Activated CD4-positive, alpha-beta T cell treated with anti-CD3 and anti-CD28 coated beads, Interleukin-2, amount 50 U/mL, for 16 hours (primary cell): ENCODE measurements around the gene EFCAB9.

Experiments
- DNase-seq: peaks from one replicate; pipeline ENCODE4 v3.0.0-alpha.2; 2020

The EFCAB9 gene

GRCh38 chr5:172166030-172166826 lies 27.7 kb upstream of the EFCAB9 start:
- no peak for DNase-seq

DNA sequence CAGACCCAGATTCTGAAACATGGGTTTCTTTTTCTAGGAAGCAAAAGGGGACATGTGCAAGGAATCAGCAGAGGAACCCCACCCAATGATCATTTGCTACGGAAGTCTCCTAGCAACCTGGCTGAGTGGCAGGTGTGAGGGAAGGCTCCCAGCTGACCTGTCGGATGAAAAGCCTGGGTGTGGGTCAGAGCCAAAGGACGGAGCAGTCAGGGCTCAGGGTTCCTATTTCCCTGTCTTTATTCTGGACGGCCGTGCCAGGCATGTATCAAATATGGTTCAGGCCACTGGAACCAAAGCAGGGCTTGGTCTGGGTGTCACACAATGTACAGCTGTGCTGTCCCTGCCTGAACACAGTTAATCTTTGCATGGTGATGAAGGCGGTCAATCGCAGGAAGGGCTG lies 26.1 kb upstream of the EFCAB9 start:
- DNase-seq = no peak

DNA sequence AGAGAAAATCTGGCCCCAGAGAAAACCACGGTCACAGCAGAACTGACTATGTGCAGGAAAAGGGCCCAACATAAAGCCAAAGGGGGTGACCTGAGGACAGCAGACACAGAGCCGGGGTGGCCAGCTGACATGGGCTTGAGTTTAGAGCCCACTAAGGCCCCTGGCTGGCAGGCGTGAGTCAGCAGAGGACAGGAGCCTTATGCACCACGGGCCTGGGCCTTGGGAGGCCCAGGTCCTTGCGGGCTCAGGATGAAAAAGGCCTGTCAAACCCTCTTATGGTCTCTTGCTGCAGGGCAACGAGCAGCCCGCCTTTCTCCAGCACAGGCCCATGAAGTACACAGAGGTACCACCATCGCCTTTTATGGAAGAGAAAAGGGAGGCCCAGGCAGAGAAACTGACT lies 25.7 kb upstream of the EFCAB9 start:
- DNase-seq = no peak

GRCh38 chr5:172169216-172169615 lies 24.8 kb upstream of the EFCAB9 start:
- DNase-seq = no peak

GRCh38 chr5:172170251-172170701 lies 23.7 kb upstream of the EFCAB9 start:
- DNase-seq = peak; percentile 54

GRCh38 chr5:172171118-172171517 lies 22.9 kb upstream of the EFCAB9 start:
- no peak for DNase-seq

DNA sequence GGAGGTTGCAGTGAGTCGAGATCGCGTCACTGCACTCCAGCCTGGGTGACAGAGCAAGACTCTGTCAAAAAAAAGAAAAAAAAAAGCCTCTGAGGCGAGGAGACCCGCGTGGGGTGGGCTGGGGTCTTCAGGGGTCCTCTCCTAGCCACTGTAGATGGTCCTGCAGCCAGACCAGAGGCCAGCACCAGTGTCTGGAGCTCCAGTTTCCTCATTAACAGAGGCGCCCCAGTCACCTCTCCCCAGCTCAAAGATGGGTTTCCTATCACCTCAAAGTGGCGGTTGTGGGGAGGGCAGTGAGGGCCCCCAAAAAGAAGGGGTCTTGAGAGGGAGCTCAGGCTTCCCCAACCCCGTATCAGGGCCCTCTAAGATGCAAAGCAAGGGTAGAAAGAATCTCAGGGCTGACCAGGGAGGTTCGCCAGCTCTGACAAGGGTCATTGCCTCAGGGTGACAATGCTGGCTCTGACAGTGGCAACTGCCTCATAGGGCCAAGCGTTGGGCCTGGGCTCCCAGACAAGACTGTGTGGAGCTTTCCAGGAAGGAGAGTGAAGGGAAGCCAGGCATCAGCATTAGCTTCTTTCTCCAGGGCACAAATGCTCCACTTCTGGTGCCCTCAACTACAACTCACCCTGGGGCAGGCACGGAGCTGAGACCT lies 20.9 kb upstream of the EFCAB9 start:
- no peak for DNase-seq

- peak; percentile 92 for DNase-seq
Measured at GRCh38 chr5:172173564-172174153, 20.3 kb upstream of the EFCAB9 start.

DNA sequence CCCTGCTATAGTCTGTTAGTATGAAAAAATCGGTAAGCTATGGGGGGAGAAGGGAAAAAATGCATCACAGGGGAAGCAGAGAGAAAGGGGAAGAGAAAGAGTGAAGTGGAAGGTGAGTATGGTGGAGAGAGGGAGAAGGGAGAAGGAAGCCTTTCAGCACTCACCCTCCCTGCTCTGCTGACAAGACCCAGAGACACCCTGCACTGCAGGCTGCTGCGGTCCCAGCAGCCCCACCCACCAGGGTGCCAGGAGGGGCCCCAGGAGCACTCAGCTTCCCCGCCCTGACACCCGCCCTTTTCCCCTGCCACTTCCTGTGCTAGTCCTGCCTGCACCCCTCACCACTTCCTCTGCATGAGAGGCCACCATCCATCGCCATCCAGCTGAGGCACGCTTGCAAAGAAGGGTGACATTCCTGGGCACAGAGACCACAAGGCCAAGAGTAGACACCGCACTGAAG lies 18.7 kb upstream of the EFCAB9 start:
- peak; percentile 97 for DNase-seq

DNA sequence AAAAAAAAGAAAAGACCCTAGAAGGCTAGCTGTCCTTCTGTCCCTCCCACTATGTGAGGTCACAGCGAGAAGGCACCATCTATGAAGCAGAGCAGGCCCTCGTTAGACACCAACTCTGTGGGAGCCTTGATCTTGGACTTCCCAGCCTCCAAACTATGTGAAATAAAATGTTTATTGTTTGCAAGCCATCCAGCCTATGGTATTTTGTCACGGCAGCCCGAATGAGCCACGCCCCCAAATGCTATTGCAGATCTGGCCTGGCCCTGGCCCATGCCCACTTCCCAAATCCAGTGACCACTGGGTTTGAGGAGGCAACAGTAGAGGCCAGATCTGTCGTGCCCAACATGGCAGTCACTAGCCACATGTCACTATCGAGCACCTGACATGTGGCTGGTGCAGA lies 16.8 kb upstream of the EFCAB9 start:
- DNase-seq = no peak

DNA sequence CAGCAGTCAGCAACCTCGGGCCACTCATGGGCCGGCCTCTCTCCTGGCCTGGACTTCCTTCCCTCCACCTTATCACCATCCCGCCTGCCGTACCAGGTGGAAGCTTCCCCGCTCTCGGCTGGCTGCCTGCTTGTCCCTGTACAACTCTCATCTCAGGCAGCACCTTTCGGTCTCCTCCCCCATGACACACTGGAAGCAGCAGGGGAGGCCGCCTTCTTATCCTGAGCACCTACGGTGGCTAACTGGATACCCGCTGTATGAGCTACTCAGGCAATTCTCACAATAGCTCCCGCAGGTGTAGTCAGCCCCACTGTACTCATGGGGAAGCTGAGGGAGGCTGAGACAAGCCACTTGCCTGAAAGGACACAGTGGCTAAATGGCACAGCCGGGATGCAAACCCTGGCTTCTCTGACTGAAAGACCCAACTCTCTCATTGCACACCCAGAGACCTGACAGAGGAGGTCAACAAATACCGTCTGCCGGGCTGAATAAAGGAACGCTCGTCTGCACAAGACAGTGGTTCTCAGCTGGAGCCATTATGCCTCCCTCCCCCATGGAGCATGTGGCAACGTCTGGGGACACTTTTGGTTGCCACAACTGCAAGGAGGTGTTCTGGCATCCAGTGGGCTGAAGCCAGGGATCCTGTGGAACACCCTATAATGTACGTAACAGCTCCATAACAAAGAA lies 15.5 kb upstream of the EFCAB9 start:
- peak; percentile 65 for DNase-seq

- DNase-seq = peak; percentile 80
Measured at GRCh38 chr5:172178991-172179989, 14.7 kb upstream of the EFCAB9 start.

- DNase-seq = no peak
Measured at GRCh38 chr5:172180936-172181335, 13.0 kb upstream of the EFCAB9 start.

DNA sequence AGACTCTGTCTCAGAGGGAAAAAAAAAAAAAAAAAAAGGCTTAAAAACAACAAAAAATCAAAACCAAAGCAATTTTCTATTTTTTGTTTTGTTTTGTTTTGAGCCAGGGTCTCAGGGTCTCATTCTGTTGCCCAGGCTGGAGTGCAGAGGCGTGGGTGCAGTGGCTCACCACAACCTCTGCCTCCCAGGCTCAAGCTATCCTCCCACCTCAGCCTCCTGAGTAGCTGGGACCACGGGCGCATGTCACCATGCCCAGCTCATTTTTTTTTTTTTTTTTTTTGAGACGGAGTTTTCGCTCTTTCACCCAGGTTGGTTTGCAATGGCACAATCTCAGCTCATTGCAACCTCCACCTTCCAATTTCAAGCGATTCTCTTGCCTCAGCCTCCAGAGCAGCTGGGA lies 11.7 kb upstream of the EFCAB9 start:
- DNase-seq = no peak

DNA sequence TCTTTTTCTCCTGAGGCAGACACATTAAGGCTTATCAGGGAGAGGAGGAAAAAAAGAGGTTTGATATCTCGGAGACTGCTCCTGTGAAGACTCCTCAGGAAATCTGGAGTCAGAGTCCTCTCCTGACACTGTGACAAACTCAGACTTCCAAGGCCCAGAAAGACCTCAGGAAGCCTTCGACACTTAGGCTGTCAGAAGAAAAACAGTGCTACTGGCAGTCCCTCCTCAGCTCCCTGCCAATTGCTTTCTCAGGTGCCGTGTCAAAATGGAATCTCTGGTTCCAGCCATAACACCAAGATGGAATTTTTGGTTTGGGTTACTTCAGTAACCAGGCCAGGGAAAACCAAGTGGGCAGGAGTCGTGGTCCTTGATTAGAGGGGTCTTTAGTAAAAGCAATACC lies 10.1 kb upstream of the EFCAB9 start:
- DNase-seq = no peak

DNA sequence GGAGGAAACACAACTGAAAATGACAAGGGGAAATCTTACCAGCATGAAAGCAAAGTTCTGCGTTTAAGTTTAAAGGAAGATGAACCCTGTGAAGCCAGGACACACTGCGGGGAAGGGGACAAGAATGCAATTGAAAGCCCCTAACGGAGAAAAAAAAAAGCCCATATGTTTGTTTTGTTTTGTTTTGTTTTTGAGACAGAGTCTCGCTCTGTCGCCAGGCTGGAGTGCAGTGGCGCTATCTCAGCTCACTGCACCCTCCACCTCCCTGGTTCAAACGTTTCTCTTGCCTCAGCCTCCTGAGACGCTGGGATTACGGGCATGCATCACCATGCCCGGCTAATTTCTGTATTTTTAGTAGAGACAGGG lies 8.9 kb upstream of the EFCAB9 start:
- DNase-seq = no peak

GRCh38 chr5:172186114-172186695 lies 7.8 kb upstream of the EFCAB9 start:
- DNase-seq = no peak

DNA sequence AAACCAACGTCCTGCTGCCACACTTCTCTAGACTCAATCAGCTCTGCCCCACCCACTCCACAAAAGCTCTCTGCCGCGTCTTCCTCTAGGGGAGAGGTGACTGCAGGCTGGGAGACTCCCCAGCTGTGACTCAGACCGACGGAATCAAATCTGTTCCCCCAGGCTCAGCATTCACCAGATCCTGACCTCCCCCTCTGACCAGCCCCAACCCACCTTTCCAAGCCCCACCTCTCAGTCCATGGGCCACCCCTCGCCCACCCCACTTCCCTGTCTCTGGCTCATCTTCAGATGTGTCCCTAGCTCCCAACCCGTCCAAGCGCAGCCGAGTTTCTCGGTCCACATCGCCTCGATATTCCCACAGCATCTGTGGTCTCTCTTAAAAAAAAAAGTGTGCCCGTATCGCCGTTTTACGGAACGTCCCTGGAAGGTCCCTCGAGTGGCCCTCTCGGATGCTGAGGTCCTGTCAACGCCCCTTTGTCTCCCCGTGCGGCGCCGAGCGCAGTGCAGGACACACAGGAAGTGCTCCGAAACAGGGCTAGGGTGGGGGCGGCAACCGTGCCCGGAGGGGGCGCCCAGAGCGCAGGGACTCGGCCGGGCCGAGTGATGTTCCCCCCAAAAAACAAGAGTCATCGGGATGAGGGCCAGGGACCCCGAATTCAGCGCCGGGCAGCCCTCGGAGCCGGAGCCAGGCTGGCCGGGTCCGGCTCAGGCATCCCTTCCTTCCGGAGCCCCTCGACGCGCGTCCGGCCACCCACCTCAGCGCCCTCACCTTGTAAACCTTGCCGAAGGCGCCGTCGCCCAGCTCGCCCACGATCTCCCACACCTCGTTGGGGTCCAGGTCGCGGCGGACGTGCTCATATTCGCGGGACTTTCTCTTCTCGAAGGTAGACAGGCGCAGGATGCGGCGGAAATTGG lies 6.6 kb upstream of the EFCAB9 start:
- peak; percentile 75 for DNase-seq

GRCh38 chr5:172188033-172188892 lies 5.7 kb upstream of the EFCAB9 start, which contains the start of gene STK10:
Gene STK10, minus strand, starts transcription at chr5:172188224. Its CDS starts 182 bp downstream, at chr5:172188042.
- peak; percentile 93 for DNase-seq
